ENCODE data around the gene AGPS.

DNA sequence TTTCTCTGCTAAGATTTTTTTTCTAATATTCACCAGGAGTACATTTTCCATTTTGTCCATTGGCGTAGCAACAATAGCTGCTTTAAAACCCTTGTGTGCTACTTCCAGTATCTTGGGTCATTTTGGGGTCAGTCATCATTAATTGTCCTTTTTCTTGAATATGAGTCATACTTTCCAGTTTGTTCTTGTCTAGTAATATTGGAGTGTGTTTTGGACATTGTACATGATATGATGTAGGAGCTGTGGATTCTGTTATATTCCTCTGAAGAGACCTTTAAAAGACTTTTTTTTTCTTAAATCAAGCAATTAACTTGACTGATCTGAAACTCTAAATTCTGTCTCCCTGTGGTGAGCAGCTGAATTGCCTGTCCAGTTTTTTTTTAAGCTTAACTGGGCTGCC lies 40.8 kb downstream of the AGPS start:
- TF ChIP-seq, protein P1, sequence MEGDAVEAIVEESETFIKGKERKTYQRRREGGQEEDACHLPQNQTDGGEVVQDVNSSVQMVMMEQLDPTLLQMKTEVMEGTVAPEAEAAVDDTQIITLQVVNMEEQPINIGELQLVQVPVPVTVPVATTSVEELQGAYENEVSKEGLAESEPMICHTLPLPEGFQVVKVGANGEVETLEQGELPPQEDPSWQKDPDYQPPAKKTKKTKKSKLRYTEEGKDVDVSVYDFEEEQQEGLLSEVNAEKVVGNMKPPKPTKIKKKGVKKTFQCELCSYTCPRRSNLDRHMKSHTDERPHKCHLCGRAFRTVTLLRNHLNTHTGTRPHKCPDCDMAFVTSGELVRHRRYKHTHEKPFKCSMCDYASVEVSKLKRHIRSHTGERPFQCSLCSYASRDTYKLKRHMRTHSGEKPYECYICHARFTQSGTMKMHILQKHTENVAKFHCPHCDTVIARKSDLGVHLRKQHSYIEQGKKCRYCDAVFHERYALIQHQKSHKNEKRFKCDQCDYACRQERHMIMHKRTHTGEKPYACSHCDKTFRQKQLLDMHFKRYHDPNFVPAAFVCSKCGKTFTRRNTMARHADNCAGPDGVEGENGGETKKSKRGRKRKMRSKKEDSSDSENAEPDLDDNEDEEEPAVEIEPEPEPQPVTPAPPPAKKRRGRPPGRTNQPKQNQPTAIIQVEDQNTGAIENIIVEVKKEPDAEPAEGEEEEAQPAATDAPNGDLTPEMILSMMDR (IDR thresholded peaks at IDR 0.05; ENCODE audit: borderline replicate concordance, extremely low read depth, low read length, poor library complexity, severe bottlenecking), result no peak
- TF ChIP-seq EZH2 (IDR thresholded peaks at IDR 0.05; ENCODE audit: borderline replicate concordance, low read depth, low read length, severe bottlenecking), result no peak

Measured in DND-41 (cell line).